Gastrocnemius medialis (tissue), 4 donors: ENCODE measurements around the gene TCP10L.

Experiments
- POLR2A ChIP-seq, 2 donors: fragments of 450-650 bp; IDR thresholded peaks; one replicate each; pipeline ENCODE4 v1.6.1; 2017; ENCODE audit warnings: antibody characterized with exemption in 2 of 2, mild to moderate bottlenecking in 2 of 2, moderate library complexity in 2 of 2
- TF ChIP-seq, protein P1 (sequence below), 5 experiments: fragments of 450-650 bp in 3 of 5; fragments of 200-600 bp in 2 of 5; sonication (generic) in 2 of 5; IDR thresholded peaks in 4 of 5; conservative IDR thresholded peaks in 1 of 5; 1 replicate in 4 of 5; 2 replicates in 1 of 5; pipeline ENCODE4 v1.5.1; 2016 to 2019; ENCODE audit warnings: antibody characterized with exemption in 5 of 5, mild to moderate bottlenecking in 3 of 5, moderate library complexity in 3 of 5

DNA sequence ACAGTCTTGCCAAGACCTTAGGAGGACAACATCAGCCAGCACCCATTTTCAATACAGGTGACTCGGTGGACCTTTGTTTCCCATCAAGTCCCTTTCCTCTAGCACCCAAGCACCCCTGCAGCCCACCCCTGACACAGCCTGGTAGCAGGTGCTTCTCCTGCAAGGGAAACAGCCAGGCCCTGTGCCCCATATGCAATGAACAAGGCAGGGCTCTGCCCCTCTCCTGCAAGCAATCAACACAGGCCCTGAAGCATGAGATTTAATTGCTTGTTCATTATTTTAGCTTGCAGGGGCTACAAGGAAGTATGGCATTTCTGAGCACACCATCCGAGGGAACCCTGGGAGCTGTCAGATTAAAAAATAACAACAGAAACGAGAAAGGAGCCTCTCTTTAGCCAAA is 35.4 kb downstream of the TCP10L start:
- TF ChIP-seq POLR2A (IDR thresholded peaks at IDR 0.05) = no peak
- TF ChIP-seq, protein P1, sequence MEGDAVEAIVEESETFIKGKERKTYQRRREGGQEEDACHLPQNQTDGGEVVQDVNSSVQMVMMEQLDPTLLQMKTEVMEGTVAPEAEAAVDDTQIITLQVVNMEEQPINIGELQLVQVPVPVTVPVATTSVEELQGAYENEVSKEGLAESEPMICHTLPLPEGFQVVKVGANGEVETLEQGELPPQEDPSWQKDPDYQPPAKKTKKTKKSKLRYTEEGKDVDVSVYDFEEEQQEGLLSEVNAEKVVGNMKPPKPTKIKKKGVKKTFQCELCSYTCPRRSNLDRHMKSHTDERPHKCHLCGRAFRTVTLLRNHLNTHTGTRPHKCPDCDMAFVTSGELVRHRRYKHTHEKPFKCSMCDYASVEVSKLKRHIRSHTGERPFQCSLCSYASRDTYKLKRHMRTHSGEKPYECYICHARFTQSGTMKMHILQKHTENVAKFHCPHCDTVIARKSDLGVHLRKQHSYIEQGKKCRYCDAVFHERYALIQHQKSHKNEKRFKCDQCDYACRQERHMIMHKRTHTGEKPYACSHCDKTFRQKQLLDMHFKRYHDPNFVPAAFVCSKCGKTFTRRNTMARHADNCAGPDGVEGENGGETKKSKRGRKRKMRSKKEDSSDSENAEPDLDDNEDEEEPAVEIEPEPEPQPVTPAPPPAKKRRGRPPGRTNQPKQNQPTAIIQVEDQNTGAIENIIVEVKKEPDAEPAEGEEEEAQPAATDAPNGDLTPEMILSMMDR (IDR thresholded peaks at IDR 0.05 in 4 of 5, conservative IDR thresholded peaks at IDR 0.05 in 1 of 5) = no peak
